ENCODE data around the gene NRL.

The NRL gene

GRCh38 chr14:24114532-24115421 is at the start of gene NRL, which contains the start of gene DCAF11:
Gene NRL (minus strand): TSS chr14:24114949. CDS start chr14:24082848, 32,101 bp downstream.
Gene DCAF11 (plus strand): TSS chr14:24114777. CDS start chr14:24115595, 818 bp downstream.
- peak; percentile 100 for DNase-seq

GRCh38 chr14:24162093-24162492 is 47.3 kb upstream of the NRL start:
- no peak for DNase-seq

GRCh38 chr14:24160850-24161804 is 46.4 kb upstream of the NRL start, which contains the start of gene IRF9:
Gene IRF9 (plus strand): TSS chr14:24161265. CDS start chr14:24162145, 880 bp downstream.
- peak; percentile 97 for DNase-seq

GRCh38 chr14:24160499-24160849 is 45.7 kb upstream of the NRL start:
- DNase-seq = no peak

GRCh38 chr14:24159777-24160498 is 45.2 kb upstream of the NRL start:
- no peak for DNase-seq

- DNase-seq = no peak
Observed at GRCh38 chr14:24157331-24157730, 42.6 kb upstream of the NRL start.

GRCh38 chr14:24156840-24157239 is 42.1 kb upstream of the NRL start:
- no peak for DNase-seq

- DNase-seq = no peak
Observed at GRCh38 chr14:24155100-24155499, 40.4 kb upstream of the NRL start.

GRCh38 chr14:24151404-24152080 is 36.8 kb upstream of the NRL start:
- DNase-seq = no peak

GRCh38 chr14:24150993-24151392 is 36.2 kb upstream of the NRL start:
- no peak for DNase-seq

GRCh38 chr14:24150567-24150966 is 35.8 kb upstream of the NRL start:
- DNase-seq = no peak

GRCh38 chr14:24150061-24150460 is 35.3 kb upstream of the NRL start:
- DNase-seq = no peak

GRCh38 chr14:24149302-24149969 is 34.7 kb upstream of the NRL start:
- no peak for DNase-seq

- no peak for DNase-seq
Observed at GRCh38 chr14:24147761-24148428, 33.1 kb upstream of the NRL start.

- DNase-seq = peak; percentile 98
Observed at GRCh38 chr14:24146978-24147760, 32.4 kb upstream of the NRL start, which contains the start of gene RNF31. Gene RNF31 (plus strand): TSS chr14:24147498. CDS start chr14:24147699, 201 bp downstream.

- peak; percentile 99 for DNase-seq
Observed at GRCh38 chr14:24146453-24146977, 31.8 kb upstream of the NRL start, which contains the start of gene PSME2. Gene PSME2 (minus strand): TSS chr14:24146610. CDS start chr14:24146581, 29 bp downstream.

- no peak for DNase-seq
Observed at GRCh38 chr14:24145690-24146452, 31.1 kb upstream of the NRL start.

- DNase-seq = no peak
Observed at GRCh38 chr14:24145219-24145618, 30.5 kb upstream of the NRL start.

GRCh38 chr14:24144451-24144850 is 29.7 kb upstream of the NRL start:
- DNase-seq = no peak
